ENCODE measurements around the gene SLC16A8. TPM values are rescaled to one million over a fixed set of nuclear protein-coding genes. Genes with fewer than 3 reads are reported as not detected.

The SLC16A8 gene
- total RNA-seq, 4 donors from 2014 or later, result not detected

DNA sequence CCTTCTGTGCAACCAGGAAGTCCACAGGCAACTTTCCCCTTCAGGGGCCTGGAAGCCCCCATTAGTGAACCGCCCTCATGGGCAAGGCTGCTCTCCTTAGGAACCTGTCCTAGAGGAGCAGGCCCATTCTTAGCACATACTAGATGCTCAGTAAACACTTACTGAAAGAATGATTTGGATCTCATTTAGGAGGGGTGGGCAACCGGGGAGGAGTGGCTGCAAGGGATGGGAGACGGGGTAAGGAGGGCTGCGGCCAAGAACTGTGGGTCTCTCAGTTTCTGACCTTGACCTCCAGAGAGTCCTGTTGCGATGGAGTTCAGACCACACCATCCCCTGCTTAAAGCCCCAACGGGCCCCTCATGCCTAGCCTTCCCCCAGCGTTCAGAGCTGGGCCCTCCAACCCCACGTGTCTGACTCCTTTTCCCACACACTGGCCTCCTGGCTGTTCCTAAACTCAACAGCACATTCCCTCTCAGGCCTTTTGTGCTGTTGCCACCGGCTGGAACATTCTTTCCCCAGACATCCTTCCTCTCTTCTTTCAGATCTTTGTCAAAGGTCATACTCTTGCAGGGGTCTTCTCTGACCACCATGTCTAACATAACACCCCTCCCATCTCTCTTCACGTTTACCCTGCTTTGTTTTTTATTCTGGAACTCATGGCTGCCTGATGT, 47.5 kb downstream of the SLC16A8 start:
- no peaks in the 10 kb centered on the region for H3K27me3 ChIP-seq
- H3K27ac ChIP-seq, result peak overlapping the region in 3 of 4 donors; percentile 47 to 77 (median 70)
- WGBS, 2 donors (ENCODE audit: low coverage in 1 of 2), result 63 to 70% methylated on average over 8 to 9 of the region's 10 CpGs
- peaks cover 4 to 47% (median 14%) of the 10 kb centered on the region in 3 donors for H3K4me1 ChIP-seq
- no peaks in the 10 kb centered on the region for H3K36me3 ChIP-seq
- H3K4me3 ChIP-seq, result no peak overlapping the region
- no peaks in the 10 kb centered on the region for H3K9me3 ChIP-seq
- no peak for ATAC-seq
- TF ChIP-seq EP300 (IDR thresholded peaks at IDR 0.05) (no peak), POLR2AphosphoS5 (IDR thresholded peaks at IDR 0.05) (no peak), POLR2A (IDR thresholded peaks at IDR 0.05) (no peak), CTCF (IDR thresholded peaks at IDR 0.05) (no peak)

DNA sequence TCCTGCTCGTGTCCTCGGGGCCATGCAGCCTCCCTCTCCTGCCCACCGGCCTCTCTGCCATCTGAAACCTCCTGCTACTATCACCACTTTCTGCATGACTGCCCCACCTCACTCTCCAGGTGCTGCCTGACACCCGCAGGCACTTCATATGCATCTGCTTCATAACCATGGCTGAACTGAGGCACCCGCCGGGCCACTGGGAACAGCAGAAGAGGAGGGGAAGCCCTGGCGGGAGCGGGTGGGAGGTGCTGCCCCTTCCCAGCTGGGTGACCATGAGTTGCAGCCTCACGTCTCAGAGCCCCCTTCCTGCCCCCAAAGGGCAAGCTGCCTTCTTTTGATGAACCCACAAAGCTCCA, 48.5 kb downstream of the SLC16A8 start:
- Histone ChIP-seq H3K36me3 (no peaks in the 10 kb centered on the region), H3K27me3 (no peaks in the 10 kb centered on the region), H3K4me3 (no peak overlapping the region), H3K4me1 (peaks cover 4 to 42% (median 14%) of the 10 kb centered on the region in 3 donors), H3K27ac (peak overlapping the region in 2 of 4 donors; percentile 70 to 77), H3K9me3 (no peaks in the 10 kb centered on the region)
- no peak for ATAC-seq
- TF ChIP-seq CTCF (IDR thresholded peaks at IDR 0.05), result no peak
- no peak for TF ChIP-seq POLR2A (IDR thresholded peaks at IDR 0.05)
- TF ChIP-seq POLR2AphosphoS5 (IDR thresholded peaks at IDR 0.05), result no peak
- TF ChIP-seq EP300 (IDR thresholded peaks at IDR 0.05), result no peak
- WGBS, 2 donors (ENCODE audit: low coverage in 1 of 2), result 85% methylated on average over 6 of the region's 9 CpGs; no CpG with 5 or more reads in 1 of the 2 donors

DNA sequence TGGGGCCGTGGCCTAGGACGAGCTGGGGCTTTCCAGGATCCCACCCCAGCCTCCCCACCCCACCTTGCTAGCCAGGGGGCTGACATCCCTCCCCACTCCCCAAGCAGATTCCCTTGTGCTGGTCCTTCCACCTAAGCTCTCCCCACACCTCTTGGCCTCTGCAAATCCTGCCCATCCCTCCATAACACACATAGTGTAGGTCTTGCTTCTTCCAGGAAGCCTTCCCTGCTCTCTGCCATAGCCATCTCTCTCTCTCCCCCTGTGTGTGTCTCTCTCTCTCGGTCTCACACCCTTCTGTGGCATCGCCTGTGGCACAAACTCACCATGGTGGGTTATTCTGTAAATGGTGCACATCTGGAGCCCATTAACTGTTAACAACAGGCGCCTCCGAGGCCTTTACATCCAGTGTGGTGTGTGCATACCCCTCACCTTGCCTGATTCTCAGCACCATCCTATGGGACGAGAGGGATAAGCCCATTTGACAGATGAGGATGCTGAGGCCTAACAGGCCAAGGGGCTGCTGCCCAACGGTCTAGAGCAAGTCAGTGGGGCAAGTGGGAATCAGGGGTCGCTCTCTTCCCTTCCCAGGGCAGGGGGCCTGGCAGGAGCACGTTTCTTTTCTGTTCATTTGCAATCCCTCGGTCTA, 49.0 kb downstream of the SLC16A8 start:
- H3K36me3 ChIP-seq, result no peaks in the 10 kb centered on the region
- ATAC-seq, result no peak
- H3K27ac ChIP-seq, result peak overlapping the region in 3 of 4 donors; percentile 66 to 77 (median 70)
- 77 to 82% methylated on average over 2 to 8 of the region's 11 CpGs for WGBS, 2 donors (ENCODE audit: low coverage in 1 of 2)
- no peak for TF ChIP-seq POLR2AphosphoS5 (IDR thresholded peaks at IDR 0.05)
- TF ChIP-seq POLR2A (IDR thresholded peaks at IDR 0.05), result no peak
- no peak for TF ChIP-seq EP300 (IDR thresholded peaks at IDR 0.05)
- no peak for TF ChIP-seq CTCF (IDR thresholded peaks at IDR 0.05)
- H3K4me1 ChIP-seq, result peaks cover 4 to 42% (median 14%) of the 10 kb centered on the region in 3 donors
- no peaks in the 10 kb centered on the region for H3K27me3 ChIP-seq
- H3K4me3 ChIP-seq, result no peak overlapping the region
- no peaks in the 10 kb centered on the region for H3K9me3 ChIP-seq

DNA sequence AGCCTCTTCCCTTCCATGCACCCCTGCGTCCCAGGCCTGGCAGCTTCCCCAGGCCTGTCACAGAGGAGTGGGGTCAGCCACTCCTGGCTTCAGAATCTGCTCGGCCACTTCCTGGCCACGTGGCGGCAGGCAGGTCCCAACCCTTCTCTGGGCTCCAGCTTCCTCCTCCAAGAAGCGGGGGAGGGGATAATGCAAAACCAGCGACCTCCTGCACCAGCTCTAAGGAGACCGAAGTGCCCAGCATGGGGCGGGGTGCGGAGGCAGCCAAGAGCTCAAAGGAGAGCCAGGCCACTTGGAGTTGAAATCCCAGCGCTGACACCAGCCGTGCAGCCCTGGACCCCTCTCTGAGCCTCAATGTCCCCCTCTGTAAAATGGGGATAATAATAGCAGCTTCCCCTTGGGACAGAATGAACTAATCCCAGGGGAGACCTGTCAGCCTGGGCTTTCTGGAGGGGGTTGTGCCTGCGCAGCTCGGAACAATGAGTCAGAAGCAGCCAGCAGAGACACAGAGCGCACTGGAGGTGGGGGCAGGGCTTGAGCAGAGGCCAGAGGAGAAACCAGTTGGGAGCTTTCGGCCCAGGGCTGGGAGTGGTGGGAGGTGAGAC, 49.6 kb downstream of the SLC16A8 start:
- peak overlapping the region in 3 of 4 donors; percentile 70 to 77 (median 70) for H3K27ac ChIP-seq
- ATAC-seq, result peak; percentile 68
- TF ChIP-seq EP300 (IDR thresholded peaks at IDR 0.05) (no peak), POLR2AphosphoS5 (IDR thresholded peaks at IDR 0.05) (peak; percentile 20)
- H3K27me3 ChIP-seq, result no peaks in the 10 kb centered on the region
- H3K4me3 ChIP-seq, result no peak overlapping the region
- H3K36me3 ChIP-seq, result no peaks in the 10 kb centered on the region
- H3K4me1 ChIP-seq, result peaks cover 4 to 40% (median 14%) of the 10 kb centered on the region in 3 donors
- H3K9me3 ChIP-seq, result no peaks in the 10 kb centered on the region
- WGBS, 2 donors (ENCODE audit: low coverage in 1 of 2), result 0 to 20% methylated on average over 1 of the region's 15 CpGs

DNA sequence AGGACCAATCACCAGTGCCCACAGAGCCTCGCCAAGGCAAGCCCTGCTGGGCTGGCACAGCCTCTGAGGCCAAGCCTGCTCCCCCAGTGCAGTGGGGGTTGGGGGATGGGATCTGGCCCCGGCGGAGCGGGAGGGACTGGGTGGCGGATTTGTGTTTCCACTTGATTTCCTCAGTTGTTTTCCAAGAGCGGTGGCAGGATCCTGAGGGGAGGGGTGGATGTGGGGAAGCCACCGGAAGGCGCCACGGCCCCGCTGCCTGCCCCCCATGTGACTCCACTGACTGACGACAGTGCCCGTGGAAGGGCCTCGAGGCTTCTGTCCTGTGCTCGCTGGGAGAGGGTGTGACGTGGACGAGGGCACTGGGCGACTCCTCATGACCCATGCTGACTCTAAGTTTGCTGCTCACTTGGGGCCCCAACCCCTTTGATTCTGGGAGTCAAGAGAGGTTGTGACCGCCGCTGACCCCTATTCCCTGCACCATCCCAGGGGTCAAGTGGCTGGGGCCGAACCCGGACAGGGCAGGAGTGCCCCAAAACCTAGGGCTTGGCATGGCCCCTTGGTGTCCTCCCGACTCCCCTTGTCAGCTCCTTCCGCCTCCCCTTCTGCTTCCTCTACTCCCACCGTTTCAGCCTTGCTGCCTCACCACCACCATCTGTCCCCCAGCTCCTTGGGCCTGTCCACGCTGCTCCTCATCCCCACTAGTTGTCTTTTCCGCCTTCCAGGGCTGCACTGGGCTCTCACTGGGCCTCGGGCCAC, 50.3 kb downstream of the SLC16A8 start:
- peaks cover 4 to 35% (median 14%) of the 10 kb centered on the region in 3 donors for H3K4me1 ChIP-seq
- no peaks in the 10 kb centered on the region for H3K9me3 ChIP-seq
- H3K36me3 ChIP-seq, result no peaks in the 10 kb centered on the region
- H3K4me3 ChIP-seq, result no peak overlapping the region
- no peaks in the 10 kb centered on the region for H3K27me3 ChIP-seq
- no peak for TF ChIP-seq EP300 (IDR thresholded peaks at IDR 0.05)
- TF ChIP-seq CTCF (IDR thresholded peaks at IDR 0.05), result no peak
- TF ChIP-seq POLR2A (IDR thresholded peaks at IDR 0.05), result no peak
- TF ChIP-seq POLR2AphosphoS5 (IDR thresholded peaks at IDR 0.05), result no peak
- ATAC-seq, result peak; percentile 35
- peak overlapping the region in 3 of 4 donors; percentile 70 to 77 (median 70) for H3K27ac ChIP-seq
- WGBS, 2 donors (ENCODE audit: low coverage in 1 of 2), result 0 to 60% methylated on average over 1 to 2 of the region's 27 CpGs

All from gastroesophageal sphincter (tissue), 4 donors.